MM.1S (cell line): ENCODE results near the gene PSKH1.

Experiments
- EZH2 ChIP-seq: fragments of 300-600 bp; sonication (generic); optimal IDR thresholded peaks from 2 replicates; pipeline ENCODE3; 2017; ENCODE audit warnings: low read depth, mild to moderate bottlenecking, antibody characterized with exemption, low read length, mixed read lengths
- TF ChIP-seq, protein P1 (sequence below): fragments of 300-600 bp; sonication (generic); IDR thresholded peaks from 2 replicates; pipeline ENCODE4 v1.5.1; 2016; ENCODE audit warnings: antibody characterized with exemption, low read length, mixed read lengths

DNA sequence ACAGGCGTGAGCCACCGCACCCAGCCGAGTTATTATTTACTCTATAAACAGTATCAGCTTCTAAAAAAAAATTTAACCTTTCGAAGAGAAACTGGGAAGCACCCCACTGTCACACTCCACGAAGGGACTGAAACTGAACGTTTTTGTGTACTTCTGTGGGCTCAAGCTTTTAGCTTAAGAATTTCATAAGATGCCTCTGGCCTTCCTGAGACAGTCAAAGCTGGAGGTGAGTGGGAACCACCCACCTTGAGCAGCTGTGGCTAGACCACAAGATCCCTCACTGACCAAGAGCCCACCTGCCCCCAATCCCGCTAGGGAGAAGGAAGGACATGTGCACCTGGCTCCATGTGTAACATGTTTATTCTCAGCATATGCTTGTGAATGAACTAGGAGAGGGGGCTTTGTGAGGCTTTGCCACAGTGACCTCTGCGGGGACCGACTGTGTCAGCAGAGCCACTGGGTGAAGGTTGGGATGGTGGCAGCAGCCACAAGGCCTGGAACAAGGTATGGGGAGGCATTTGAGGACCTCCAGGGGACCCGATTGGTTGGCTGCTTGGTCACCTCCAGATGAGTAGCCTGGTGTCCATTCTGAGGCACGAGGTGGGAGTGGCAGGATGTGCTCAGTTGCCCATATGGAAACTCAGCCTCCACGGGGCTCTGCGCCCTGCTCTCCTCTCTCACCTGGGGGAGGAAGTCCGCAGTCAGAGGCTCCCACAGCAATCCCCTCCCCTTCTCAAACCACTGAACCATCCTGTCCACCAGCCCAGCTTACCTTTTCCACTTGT lies 82.5 kb downstream of the PSKH1 start:
- TF ChIP-seq, protein P1, sequence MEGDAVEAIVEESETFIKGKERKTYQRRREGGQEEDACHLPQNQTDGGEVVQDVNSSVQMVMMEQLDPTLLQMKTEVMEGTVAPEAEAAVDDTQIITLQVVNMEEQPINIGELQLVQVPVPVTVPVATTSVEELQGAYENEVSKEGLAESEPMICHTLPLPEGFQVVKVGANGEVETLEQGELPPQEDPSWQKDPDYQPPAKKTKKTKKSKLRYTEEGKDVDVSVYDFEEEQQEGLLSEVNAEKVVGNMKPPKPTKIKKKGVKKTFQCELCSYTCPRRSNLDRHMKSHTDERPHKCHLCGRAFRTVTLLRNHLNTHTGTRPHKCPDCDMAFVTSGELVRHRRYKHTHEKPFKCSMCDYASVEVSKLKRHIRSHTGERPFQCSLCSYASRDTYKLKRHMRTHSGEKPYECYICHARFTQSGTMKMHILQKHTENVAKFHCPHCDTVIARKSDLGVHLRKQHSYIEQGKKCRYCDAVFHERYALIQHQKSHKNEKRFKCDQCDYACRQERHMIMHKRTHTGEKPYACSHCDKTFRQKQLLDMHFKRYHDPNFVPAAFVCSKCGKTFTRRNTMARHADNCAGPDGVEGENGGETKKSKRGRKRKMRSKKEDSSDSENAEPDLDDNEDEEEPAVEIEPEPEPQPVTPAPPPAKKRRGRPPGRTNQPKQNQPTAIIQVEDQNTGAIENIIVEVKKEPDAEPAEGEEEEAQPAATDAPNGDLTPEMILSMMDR = no peak
- no peak for TF ChIP-seq EZH2
